ENCODE results near the gene SPEM2.
A peak's percentile ranks its signal among the peaks of the same experiment; 100 is the strongest.

SPEM2 gene

GRCh38 chr17:7392696-7393612 is 32.5 kb upstream of the SPEM2 start:
- no peak for TF ChIP-seq JUND (IDR thresholded peaks at IDR 0.05; ENCODE audit: low read depth)
- in situ Hi-C loops (cut with HindIII; ENCODE audit: low pct_unique_long_range_greater_than_20kb, low sequenced_read_pairs) = no loop called here
- no peak for DNase-seq (ENCODE audit: low read depth in 1 of 2, low spot score in 1 of 2)

- in situ Hi-C loops (cut with HindIII; ENCODE audit: low pct_unique_long_range_greater_than_20kb, low sequenced_read_pairs) = no loop called here
- TF ChIP-seq JUND (IDR thresholded peaks at IDR 0.05; ENCODE audit: low read depth) = no peak
- peak; percentile 26 to 51 for DNase-seq (ENCODE audit: low read depth in 1 of 2, low spot score in 1 of 2)
These were observed 31.6 kb upstream of the SPEM2 start for GRCh38 chr17:7393613-7394451.

GRCh38 chr17:7394452-7395191 is 30.8 kb upstream of the SPEM2 start, which contains the start of gene PLSCR3:
PLSCR3 (minus strand) TSS chr17:7394525; CDS start chr17:7394110, 415 bp downstream.
- in situ Hi-C loops (cut with HindIII; ENCODE audit: low pct_unique_long_range_greater_than_20kb, low sequenced_read_pairs) = no loop called here
- DNase-seq (ENCODE audit: low read depth in 1 of 2, low spot score in 1 of 2) = peak; percentile 84 to 89
- no peak for TF ChIP-seq JUND (IDR thresholded peaks at IDR 0.05; ENCODE audit: low read depth)

- in situ Hi-C loops (cut with HindIII; ENCODE audit: low pct_unique_long_range_greater_than_20kb, low sequenced_read_pairs) = no loop called here
- no peak for TF ChIP-seq JUND (IDR thresholded peaks at IDR 0.05; ENCODE audit: low read depth)
- no peak for DNase-seq (ENCODE audit: low read depth in 1 of 2, low spot score in 1 of 2)
These were observed 29.3 kb upstream of the SPEM2 start for GRCh38 chr17:7396147-7396546.

- DNase-seq (ENCODE audit: low read depth in 1 of 2, low spot score in 1 of 2) = no peak
- in situ Hi-C loops (cut with HindIII; ENCODE audit: low pct_unique_long_range_greater_than_20kb, low sequenced_read_pairs) = no loop called here
- TF ChIP-seq JUND (IDR thresholded peaks at IDR 0.05; ENCODE audit: low read depth) = no peak
These were observed 26.8 kb upstream of the SPEM2 start for GRCh38 chr17:7398612-7399011.

GRCh38 chr17:7403043-7403726 is 22.2 kb upstream of the SPEM2 start:
- no peak for DNase-seq (ENCODE audit: low read depth in 1 of 2, low spot score in 1 of 2)
- in situ Hi-C loops (cut with HindIII; ENCODE audit: low pct_unique_long_range_greater_than_20kb, low sequenced_read_pairs) = no loop called here
- no peak for TF ChIP-seq JUND (IDR thresholded peaks at IDR 0.05; ENCODE audit: low read depth)

GRCh38 chr17:7403727-7403976 is 21.8 kb upstream of the SPEM2 start:
- peak in 1 of 2 experiments; percentile 70 for DNase-seq (ENCODE audit: low read depth in 1 of 2, low spot score in 1 of 2)
- no peak for TF ChIP-seq JUND (IDR thresholded peaks at IDR 0.05; ENCODE audit: low read depth)
- in situ Hi-C loops (cut with HindIII; ENCODE audit: low pct_unique_long_range_greater_than_20kb, low sequenced_read_pairs) = no loop called here

GRCh38 chr17:7403977-7404736 is 21.3 kb upstream of the SPEM2 start, which contains the start of gene TMEM256:
TMEM256 (minus strand) TSS chr17:7404097; CDS start chr17:7404084, 13 bp downstream.
- in situ Hi-C loops (cut with HindIII; ENCODE audit: low pct_unique_long_range_greater_than_20kb, low sequenced_read_pairs) = no loop called here
- DNase-seq (ENCODE audit: low read depth in 1 of 2, low spot score in 1 of 2) = peak; percentile 92 to 99
- TF ChIP-seq JUND (IDR thresholded peaks at IDR 0.05; ENCODE audit: low read depth) = no peak

- no peak for TF ChIP-seq JUND (IDR thresholded peaks at IDR 0.05; ENCODE audit: low read depth)
- in situ Hi-C loops (cut with HindIII; ENCODE audit: low pct_unique_long_range_greater_than_20kb, low sequenced_read_pairs) = no loop called here
- no peak for DNase-seq (ENCODE audit: low read depth in 1 of 2, low spot score in 1 of 2)
These were observed 20.6 kb upstream of the SPEM2 start for GRCh38 chr17:7404737-7405349.

GRCh38 chr17:7405350-7406234 is 19.8 kb upstream of the SPEM2 start:
- TF ChIP-seq JUND (IDR thresholded peaks at IDR 0.05; ENCODE audit: low read depth) = no peak
- in situ Hi-C loops (cut with HindIII; ENCODE audit: low pct_unique_long_range_greater_than_20kb, low sequenced_read_pairs) = no loop called here
- DNase-seq (ENCODE audit: low read depth in 1 of 2, low spot score in 1 of 2) = no peak
